Coronary artery (tissue), 2 donors: Measurements from ENCODE around the gene BPTF.
A peak's percentile ranks its signal among the peaks of the same experiment; 100 is the strongest.

Source experiments
- DNase-seq: peaks from one replicate; pipeline ENCODE4 v3.0.0-alpha.2; 2017; ENCODE audit warnings: low spot score
- H3K27ac ChIP-seq, 2 donors: fragments of 200-600 bp; sonication (generic); one replicate each; pipeline ENCODE4 v1.5.1; 2016 to 2019
- H3K4me3 ChIP-seq: fragments of 200-600 bp; sonication (generic); 2 replicates; pipeline ENCODE4 v1.5.1; 2016; ENCODE audit warnings: mild to moderate bottlenecking, moderate library complexity
- CTCF ChIP-seq: fragments of 200-600 bp; sonication (generic); IDR thresholded peaks from one replicate; pipeline ENCODE4 v1.5.1; 2019; ENCODE audit warnings: antibody characterized with exemption

The BPTF gene

GRCh38 chr17:67982686-67983382 lies 157.5 kb downstream of the BPTF start:
- no peak overlapping the region for H3K27ac ChIP-seq
- no peak overlapping the region for H3K4me3 ChIP-seq
- DNase-seq: no peak
- no peak for TF ChIP-seq CTCF

- H3K27ac ChIP-seq: no peak overlapping the region
- TF ChIP-seq CTCF: no peak
- no peak overlapping the region for H3K4me3 ChIP-seq
- no peak for DNase-seq
These were observed 158.0 kb downstream of the BPTF start for GRCh38 chr17:67983383-67983688.

- no peak overlapping the region for H3K27ac ChIP-seq
- no peak overlapping the region for H3K4me3 ChIP-seq
- DNase-seq: no peak
- no peak for TF ChIP-seq CTCF
These were observed 165.6 kb downstream of the BPTF start for GRCh38 chr17:67990909-67991308.

GRCh38 chr17:67992548-67993152 lies 167.3 kb downstream of the BPTF start:
- H3K4me3 ChIP-seq: peak overlapping the region; percentile 75
- TF ChIP-seq CTCF: no peak
- DNase-seq: no peak
- H3K27ac ChIP-seq: peak overlapping the region; percentile 87 to 99

- Histone ChIP-seq H3K27ac (peak overlapping the region; percentile 92 to 99), H3K4me3 (peak overlapping the region; percentile 75)
- no peak for TF ChIP-seq CTCF
- DNase-seq: peak; percentile 84
These were observed 168.1 kb downstream of the BPTF start for GRCh38 chr17:67993153-67993997.

GRCh38 chr17:67993998-67994361 lies 168.7 kb downstream of the BPTF start:
- peak overlapping the region; percentile 92 to 99 for H3K27ac ChIP-seq
- no peak for DNase-seq
- TF ChIP-seq CTCF: no peak

More at GRCh38 chr17:67993998-67994361, 168.7 kb downstream of the BPTF start:
- peak overlapping the region; percentile 75 for H3K4me3 ChIP-seq
